ENCODE results near the gene ESRRB.

The ESRRB gene

GRCh38 chr14:76343386-76343785, 32.6 kb upstream of the ESRRB start:
- no peak overlapping the region for H3K4me3 Mint-ChIP-seq
- no peaks in the 10 kb centered on the region for H3K9me3 Mint-ChIP-seq (ENCODE audit: low read depth)
- H3K4me1 Mint-ChIP-seq (ENCODE audit: low read depth) = no peaks in the 10 kb centered on the region
- no peaks in the 10 kb centered on the region for H3K36me3 Mint-ChIP-seq
- H3K27ac Mint-ChIP-seq = no peak overlapping the region
- peaks cover 2% of the 10 kb centered on the region for H3K27me3 Mint-ChIP-seq

- Mint-ChIP-seq H3K27me3 (peaks cover 4% of the 10 kb centered on the region), H3K36me3 (no peaks in the 10 kb centered on the region), H3K9me3 (ENCODE audit: low read depth) (no peaks in the 10 kb centered on the region), H3K27ac (no peak overlapping the region), H3K4me3 (no peak overlapping the region), H3K4me1 (ENCODE audit: low read depth) (no peaks in the 10 kb centered on the region)
These were observed 29.4 kb upstream of the ESRRB start for GRCh38 chr14:76346391-76347160.

- Mint-ChIP-seq H3K4me1 (ENCODE audit: low read depth) (peaks cover 5% of the 10 kb centered on the region), H3K4me3 (no peak overlapping the region), H3K9me3 (ENCODE audit: low read depth) (no peaks in the 10 kb centered on the region), H3K36me3 (no peaks in the 10 kb centered on the region), H3K27me3 (peaks cover 8% of the 10 kb centered on the region), H3K27ac (no peak overlapping the region)
These were observed 27.0 kb upstream of the ESRRB start for GRCh38 chr14:76348898-76349297.

GRCh38 chr14:76349993-76350392, 25.9 kb upstream of the ESRRB start:
- Mint-ChIP-seq H3K4me1 (ENCODE audit: low read depth) (peaks cover 5% of the 10 kb centered on the region), H3K4me3 (no peak overlapping the region), H3K27me3 (peaks cover 9% of the 10 kb centered on the region), H3K36me3 (no peaks in the 10 kb centered on the region), H3K27ac (no peak overlapping the region), H3K9me3 (ENCODE audit: low read depth) (no peaks in the 10 kb centered on the region)

- H3K27ac Mint-ChIP-seq = no peak overlapping the region
- H3K9me3 Mint-ChIP-seq (ENCODE audit: low read depth) = no peaks in the 10 kb centered on the region
- H3K36me3 Mint-ChIP-seq = no peaks in the 10 kb centered on the region
- H3K4me1 Mint-ChIP-seq (ENCODE audit: low read depth) = peaks cover 5% of the 10 kb centered on the region
- peaks cover 12% of the 10 kb centered on the region for H3K27me3 Mint-ChIP-seq
- H3K4me3 Mint-ChIP-seq = no peak overlapping the region
These were observed 25.3 kb upstream of the ESRRB start for GRCh38 chr14:76350671-76351070.

- no peaks in the 10 kb centered on the region for H3K36me3 Mint-ChIP-seq
- peaks cover 5% of the 10 kb centered on the region for H3K4me1 Mint-ChIP-seq (ENCODE audit: low read depth)
- H3K4me3 Mint-ChIP-seq = no peak overlapping the region
- H3K27ac Mint-ChIP-seq = no peak overlapping the region
- peaks cover 18% of the 10 kb centered on the region for H3K27me3 Mint-ChIP-seq
- H3K9me3 Mint-ChIP-seq (ENCODE audit: low read depth) = no peaks in the 10 kb centered on the region
These were observed 24.0 kb upstream of the ESRRB start for GRCh38 chr14:76351941-76352340.

GRCh38 chr14:76352639-76353281, 23.2 kb upstream of the ESRRB start:
- no peaks in the 10 kb centered on the region for H3K9me3 Mint-ChIP-seq (ENCODE audit: low read depth)
- no peaks in the 10 kb centered on the region for H3K36me3 Mint-ChIP-seq
- no peak overlapping the region for H3K4me3 Mint-ChIP-seq

GRCh38 chr14:76354310-76354709, 21.6 kb upstream of the ESRRB start:
- peaks cover 18% of the 10 kb centered on the region for H3K27me3 Mint-ChIP-seq
- no peaks in the 10 kb centered on the region for H3K9me3 Mint-ChIP-seq (ENCODE audit: low read depth)
- H3K4me1 Mint-ChIP-seq (ENCODE audit: low read depth) = peaks cover 5% of the 10 kb centered on the region
- H3K36me3 Mint-ChIP-seq = no peaks in the 10 kb centered on the region
- H3K27ac Mint-ChIP-seq = no peak overlapping the region
- no peak overlapping the region for H3K4me3 Mint-ChIP-seq

More at GRCh38 chr14:76352639-76353281, 23.2 kb upstream of the ESRRB start:
- Mint-ChIP-seq H3K27ac (no peak overlapping the region), H3K27me3 (peaks cover 18% of the 10 kb centered on the region), H3K4me1 (ENCODE audit: low read depth) (peaks cover 5% of the 10 kb centered on the region)

- Mint-ChIP-seq H3K4me1 (ENCODE audit: low read depth) (peaks cover 5% of the 10 kb centered on the region), H3K36me3 (no peaks in the 10 kb centered on the region), H3K27me3 (peaks cover 18% of the 10 kb centered on the region), H3K27ac (no peak overlapping the region), H3K4me3 (no peak overlapping the region), H3K9me3 (ENCODE audit: low read depth) (no peaks in the 10 kb centered on the region)
These were observed 20.2 kb upstream of the ESRRB start for GRCh38 chr14:76355771-76356170.

- Mint-ChIP-seq H3K27me3 (peaks cover 8% of the 10 kb centered on the region), H3K27ac (no peak overlapping the region), H3K9me3 (ENCODE audit: low read depth) (no peaks in the 10 kb centered on the region), H3K4me1 (ENCODE audit: low read depth) (no peaks in the 10 kb centered on the region), H3K36me3 (no peaks in the 10 kb centered on the region), H3K4me3 (no peak overlapping the region)
These were observed 4.9 kb upstream of the ESRRB start for GRCh38 chr14:76371066-76371465.

- H3K4me1 Mint-ChIP-seq (ENCODE audit: low read depth) = peaks cover 6% of the 10 kb centered on the region
- peaks cover 16% of the 10 kb centered on the region for H3K27me3 Mint-ChIP-seq
- no peaks in the 10 kb centered on the region for H3K9me3 Mint-ChIP-seq (ENCODE audit: low read depth)
- H3K27ac Mint-ChIP-seq = no peak overlapping the region
- no peak overlapping the region for H3K4me3 Mint-ChIP-seq
- no peaks in the 10 kb centered on the region for H3K36me3 Mint-ChIP-seq
These were observed 2.5 kb upstream of the ESRRB start for GRCh38 chr14:76373456-76373855.

- no peaks in the 10 kb centered on the region for H3K9me3 Mint-ChIP-seq (ENCODE audit: low read depth)
- H3K4me1 Mint-ChIP-seq (ENCODE audit: low read depth) = peaks cover 6% of the 10 kb centered on the region
- H3K27me3 Mint-ChIP-seq = peaks cover 21% of the 10 kb centered on the region
- H3K36me3 Mint-ChIP-seq = no peaks in the 10 kb centered on the region
- no peak overlapping the region for H3K4me3 Mint-ChIP-seq
- H3K27ac Mint-ChIP-seq = no peak overlapping the region
These were observed 453 bp upstream of the ESRRB start for GRCh38 chr14:76375484-76375883.

- H3K9me3 Mint-ChIP-seq (ENCODE audit: low read depth) = no peaks in the 10 kb centered on the region
- H3K4me1 Mint-ChIP-seq (ENCODE audit: low read depth) = peaks cover 6% of the 10 kb centered on the region
- no peak overlapping the region for H3K4me3 Mint-ChIP-seq
- no peaks in the 10 kb centered on the region for H3K36me3 Mint-ChIP-seq
- H3K27me3 Mint-ChIP-seq = peaks cover 21% of the 10 kb centered on the region
- H3K27ac Mint-ChIP-seq = no peak overlapping the region
These were observed 506 bp downstream of the ESRRB start for GRCh38 chr14:76376409-76376877.

- H3K9me3 Mint-ChIP-seq (ENCODE audit: low read depth) = no peaks in the 10 kb centered on the region
- peaks cover 25% of the 10 kb centered on the region for H3K27me3 Mint-ChIP-seq
- H3K4me3 Mint-ChIP-seq = no peak overlapping the region
- no peak overlapping the region for H3K27ac Mint-ChIP-seq
- peaks cover 6% of the 10 kb centered on the region for H3K4me1 Mint-ChIP-seq (ENCODE audit: low read depth)
- no peaks in the 10 kb centered on the region for H3K36me3 Mint-ChIP-seq
These were observed 1.2 kb downstream of the ESRRB start for GRCh38 chr14:76376878-76377734.

GRCh38 chr14:76377735-76378074, 1.8 kb downstream of the ESRRB start:
- Mint-ChIP-seq H3K27ac (no peak overlapping the region), H3K4me1 (ENCODE audit: low read depth) (peaks cover 6% of the 10 kb centered on the region), H3K9me3 (ENCODE audit: low read depth) (no peaks in the 10 kb centered on the region), H3K36me3 (no peaks in the 10 kb centered on the region), H3K27me3 (peaks cover 25% of the 10 kb centered on the region), H3K4me3 (no peak overlapping the region)

Data from activated naive CD8-positive, alpha-beta T cell (primary cell).